Activated T-cell treated with anti-CD3 and anti-CD28 coated beads for 4 hours (primary cell): ENCODE data around the gene USP6NL.

ENCODE experiments used
- DNase-seq: peaks from one replicate; pipeline ENCODE4 v3.0.0-alpha.2; 2020

Gene USP6NL

DNA sequence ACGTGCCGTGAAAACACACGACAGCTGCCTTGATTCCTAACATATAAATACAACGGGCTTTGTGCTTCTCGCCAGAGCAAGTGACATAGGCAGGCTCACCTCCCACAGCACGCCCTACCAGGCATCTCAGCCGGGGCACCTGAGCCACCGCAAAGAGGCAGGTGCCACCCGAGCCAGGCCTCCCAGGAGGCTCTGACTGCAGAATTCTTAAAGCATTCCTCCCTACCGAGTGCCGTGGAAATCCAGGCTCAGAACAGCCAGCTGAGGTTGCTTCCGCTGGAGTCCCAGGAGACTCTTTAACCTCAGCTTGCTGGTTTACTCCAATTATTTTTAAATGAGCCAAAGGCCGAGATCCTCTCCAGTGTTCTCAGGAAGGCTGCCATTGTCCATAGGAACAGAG lies 206.5 kb downstream of the USP6NL start:
- no peak for DNase-seq
